Right lobe of liver (tissue), 4 donors: ENCODE measurements around the gene DHFR2.

Experiments used
- POLR2A ChIP-seq: fragments of 450-650 bp; IDR thresholded peaks from one replicate; pipeline ENCODE4 v1.6.1; 2017; ENCODE audit warnings: antibody characterized with exemption, mild to moderate bottlenecking
- TF ChIP-seq, protein P1 (sequence below), 4 donors: fragments of 200-600 bp in 3 of 4; fragments of 450-650 bp in 1 of 4; IDR thresholded peaks; one replicate each; pipeline versions ENCODE4 v1.5.1 to v1.8.0; 2016 to 2022; ENCODE audit warnings: antibody characterized with exemption in 4 of 4, mild to moderate bottlenecking in 2 of 4
- donor health status: DM: no; HTN: no; CAD: no.
- donor health status: DM: no; HTN: no; CAD: no.
- donor health status: DM: no; HTN: yes; CAD: no.

DNA sequence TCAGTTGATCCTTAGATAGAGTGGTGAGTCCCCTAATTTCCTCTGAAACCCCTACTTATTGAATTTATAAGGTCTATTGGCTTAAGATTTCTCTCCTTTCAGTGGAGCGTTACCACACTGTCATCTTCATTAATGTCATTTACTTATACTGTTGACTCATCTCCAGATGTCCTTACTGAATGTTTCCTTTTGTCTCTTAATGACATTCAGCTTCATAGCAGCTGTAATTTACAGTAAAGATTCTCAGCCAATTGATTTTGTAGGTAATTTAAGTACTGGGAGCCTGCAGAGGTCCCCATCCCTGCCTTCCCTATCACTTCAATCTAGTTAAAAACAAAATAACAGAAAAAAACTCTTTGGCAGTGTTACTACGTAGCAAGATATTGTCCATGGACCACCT lies 53.1 kb downstream of the DHFR2 start:
- TF ChIP-seq, protein P1, sequence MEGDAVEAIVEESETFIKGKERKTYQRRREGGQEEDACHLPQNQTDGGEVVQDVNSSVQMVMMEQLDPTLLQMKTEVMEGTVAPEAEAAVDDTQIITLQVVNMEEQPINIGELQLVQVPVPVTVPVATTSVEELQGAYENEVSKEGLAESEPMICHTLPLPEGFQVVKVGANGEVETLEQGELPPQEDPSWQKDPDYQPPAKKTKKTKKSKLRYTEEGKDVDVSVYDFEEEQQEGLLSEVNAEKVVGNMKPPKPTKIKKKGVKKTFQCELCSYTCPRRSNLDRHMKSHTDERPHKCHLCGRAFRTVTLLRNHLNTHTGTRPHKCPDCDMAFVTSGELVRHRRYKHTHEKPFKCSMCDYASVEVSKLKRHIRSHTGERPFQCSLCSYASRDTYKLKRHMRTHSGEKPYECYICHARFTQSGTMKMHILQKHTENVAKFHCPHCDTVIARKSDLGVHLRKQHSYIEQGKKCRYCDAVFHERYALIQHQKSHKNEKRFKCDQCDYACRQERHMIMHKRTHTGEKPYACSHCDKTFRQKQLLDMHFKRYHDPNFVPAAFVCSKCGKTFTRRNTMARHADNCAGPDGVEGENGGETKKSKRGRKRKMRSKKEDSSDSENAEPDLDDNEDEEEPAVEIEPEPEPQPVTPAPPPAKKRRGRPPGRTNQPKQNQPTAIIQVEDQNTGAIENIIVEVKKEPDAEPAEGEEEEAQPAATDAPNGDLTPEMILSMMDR (IDR thresholded peaks at IDR 0.05), result no peak
- no peak for TF ChIP-seq POLR2A
